Kidney capillary endothelial cell (primary cell): ENCODE results near the gene GOLGA7B.
"Not testable (repeated sequence)": the region's sequence is repeated elsewhere in the genome, so short reads cannot be mapped to it uniquely, and the experiment has no call there.

Source experiments
- DNase-seq: peaks from one replicate; pipeline ENCODE4 v3.0.0-alpha.2; 2018; ENCODE audit warnings: low spot score

Gene GOLGA7B

GRCh38 chr10:97831259-97831658 is 18.4 kb upstream of the GOLGA7B start:
- no peak for DNase-seq

GRCh38 chr10:97836446-97836845 is 13.2 kb upstream of the GOLGA7B start:
- DNase-seq: no peak

GRCh38 chr10:97838091-97838490 is 11.6 kb upstream of the GOLGA7B start:
- no peak for DNase-seq

GRCh38 chr10:97841166-97841565 is 8.5 kb upstream of the GOLGA7B start:
- not testable (repeated sequence) for DNase-seq

GRCh38 chr10:97842114-97842513 is 7.5 kb upstream of the GOLGA7B start:
- DNase-seq: not testable (repeated sequence)

GRCh38 chr10:97842656-97843280 is 6.9 kb upstream of the GOLGA7B start:
- no peak for DNase-seq

GRCh38 chr10:97843281-97843671 is 6.4 kb upstream of the GOLGA7B start:
- no peak for DNase-seq

GRCh38 chr10:97843972-97844371 is 5.7 kb upstream of the GOLGA7B start:
- DNase-seq: not testable (repeated sequence)

- no peak for DNase-seq
Observed at GRCh38 chr10:97844678-97845077, 5.0 kb upstream of the GOLGA7B start.

GRCh38 chr10:97849103-97849686 is 448 bp upstream of the GOLGA7B start:
- no peak for DNase-seq

GRCh38 chr10:97850446-97850845 is 803 bp downstream of the GOLGA7B start:
- no peak for DNase-seq

GRCh38 chr10:97851341-97852001 is 1.8 kb downstream of the GOLGA7B start:
- no peak for DNase-seq

GRCh38 chr10:97852277-97852676 is 2.6 kb downstream of the GOLGA7B start:
- no peak for DNase-seq

GRCh38 chr10:97852840-97853405 is 3.3 kb downstream of the GOLGA7B start:
- DNase-seq: no peak

GRCh38 chr10:97854743-97855142 is 5.1 kb downstream of the GOLGA7B start:
- DNase-seq: no peak

GRCh38 chr10:97858001-97858439 is 8.4 kb downstream of the GOLGA7B start:
- DNase-seq: no peak

- DNase-seq: no peak
Observed at GRCh38 chr10:97861097-97861750, 11.6 kb downstream of the GOLGA7B start.

- DNase-seq: no peak
Observed at GRCh38 chr10:97861924-97862323, 12.3 kb downstream of the GOLGA7B start.

- no peak for DNase-seq
Observed at GRCh38 chr10:97863808-97864207, 14.2 kb downstream of the GOLGA7B start.

GRCh38 chr10:97865488-97865887 is 15.8 kb downstream of the GOLGA7B start:
- no peak for DNase-seq

- DNase-seq: no peak
Observed at GRCh38 chr10:97866524-97867219, 17.0 kb downstream of the GOLGA7B start.

GRCh38 chr10:97867220-97867800 is 17.7 kb downstream of the GOLGA7B start:
- no peak for DNase-seq
